ENCODE measurements around the gene PBX1. TPM values are rescaled to one million over a fixed set of nuclear protein-coding genes. Genes with fewer than 3 reads are reported as not detected.

PBX1 gene
- total and polyA plus RNA-seq, 2 of the 4 experiments (the other 2 are of a cell fraction), result 13.9 to 17.9 TPM

DNA sequence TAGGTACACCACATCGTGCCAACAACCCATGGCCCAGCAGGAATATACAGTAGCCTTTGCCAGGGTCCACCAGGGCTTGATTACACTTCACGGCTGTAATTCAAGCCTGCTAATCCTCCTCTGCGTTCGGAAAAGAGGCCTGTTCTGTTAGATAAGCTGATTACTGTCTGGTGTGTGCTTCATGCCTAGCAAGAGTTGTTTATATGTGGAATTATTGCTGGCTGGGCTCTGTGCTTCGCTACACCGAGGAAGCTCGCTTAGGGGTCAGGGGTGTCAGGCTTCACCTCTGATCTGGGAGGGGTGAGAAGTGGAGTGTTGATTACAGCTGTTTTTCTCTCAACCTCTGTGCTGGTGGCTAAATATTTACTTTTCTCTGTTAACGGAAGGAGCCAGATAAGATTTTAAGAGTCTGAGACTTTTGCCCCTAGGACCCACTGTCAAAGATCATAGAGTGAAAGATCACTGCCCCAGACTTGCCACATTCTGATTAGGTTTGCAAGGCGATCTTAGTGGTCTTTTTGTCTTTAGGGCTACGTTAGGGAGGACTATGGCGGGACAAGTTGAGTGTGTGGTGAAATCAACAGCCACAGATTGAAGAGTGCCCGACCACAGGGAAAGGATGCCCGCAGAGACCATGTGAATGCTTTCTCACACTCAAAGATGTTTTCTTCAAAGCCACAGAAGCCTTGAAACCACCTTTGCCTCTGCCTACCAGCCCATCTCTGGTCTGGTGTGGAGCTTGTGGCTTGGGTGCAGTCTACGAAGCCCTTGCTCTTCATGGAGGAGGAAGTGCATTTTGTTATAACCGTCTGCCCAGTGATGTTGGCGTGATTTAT lies 216.1 kb downstream of the PBX1 start:
- peaks cover 21% of the 10 kb centered on the region for H3K9me1 ChIP-seq (ENCODE audit: insufficient read depth, low read length)
- no peak for TF ChIP-seq RFX5 (IDR thresholded peaks at IDR 0.05; ENCODE audit: low read depth, low read length)

More for the DNA sequence above, 216.1 kb downstream of the PBX1 start:
- Histone ChIP-seq H4K5ac (ENCODE audit: low read depth, low read length) (peak overlapping the region; percentile 28), H3K4me3 (ENCODE audit: insufficient read depth, low read depth, low read length) (no peak overlapping the region), H2AFZ (replicated peaks; ENCODE audit: low read length, poor library complexity) (peak overlapping the region; percentile 27), H2AK5ac (ENCODE audit: low read depth, low read length) (peak overlapping the region; percentile 88), H2AK9ac (replicated peaks; ENCODE audit: low read depth, low read length, poor library complexity) (no peak overlapping the region), H2BK20ac (ENCODE audit: low read depth, low read length) (peak overlapping the region; percentile 52; the same call in 1 of the 2 replicates), H2BK120ac (ENCODE audit: low read depth, low read length) (peak overlapping the region; percentile 74; the same call in 1 of the 2 replicates), H3K4ac (ENCODE audit: low read depth, low read length) (peak overlapping the region; percentile 64), H3K4me1 (ENCODE audit: control insufficient read depth, insufficient read depth, low read length) (peaks cover 31% of the 10 kb centered on the region), H3K14ac (replicated peaks; ENCODE audit: low read depth, low read length) (peak overlapping the region; percentile 64), H3K27me3 (ENCODE audit: control insufficient read depth, insufficient read depth, low read length) (no peaks in the 10 kb centered on the region), H3K18ac (ENCODE audit: low read depth, low read length) (peak overlapping the region; percentile 32), H3K9me3 (ENCODE audit: control insufficient read depth, insufficient read depth, low read length) (no peaks in the 10 kb centered on the region), H3K79me1 (ENCODE audit: low read depth in 1 of 2, low read length in 2 of 2) (peaks cover 23 to 41% of the 10 kb centered on the region in 2 experiments), H4K8ac (ENCODE audit: low read depth in 2 of 2, low read length in 2 of 2) (peak overlapping the region; percentile 56 to 91), H2BK15ac (ENCODE audit: low read depth, low read length) (peak overlapping the region; percentile 95), H2BK5ac (ENCODE audit: low read depth, low read length, poor library complexity, severe bottlenecking) (peak overlapping the region; percentile 49), H3K9ac (ENCODE audit: low read depth, low read length) (no peak overlapping the region), H3K23ac (ENCODE audit: low read depth, low read length) (peak overlapping the region; percentile 42), H4K91ac (ENCODE audit: insufficient read depth, low read depth, low read length) (peak overlapping the region; percentile 63; the same call in 1 of the 2 replicates), H4K20me1 (ENCODE audit: insufficient read depth, low read length) (no peaks in the 10 kb centered on the region), H3K27ac (ENCODE audit: insufficient read depth, low read length) (peak overlapping the region; percentile 61), H3K4me2 (ENCODE audit: low read depth, low read length) (peak overlapping the region; percentile 20), H3K36me3 (ENCODE audit: control insufficient read depth, insufficient read depth, low read length) (no peaks in the 10 kb centered on the region), H3K56ac (ENCODE audit: extremely low read depth, insufficient read depth, low read length) (no peak overlapping the region)
- ATAC-seq (ENCODE audit: low read depth), result peak; percentile 5; the same call in 1 of the 2 replicates
- WGBS, 2 experiments (ENCODE audit: extremely low coverage in 2 of 2, insufficient read length in 1 of 2), result 62% methylated on average over 8 of the region's 16 CpGs; no CpG with 5 or more reads in 1 of the 2 experiments
- in situ Hi-C loops (cut with MboI; ENCODE audit: low sequenced_read_pairs), result no loop called here
- dilution Hi-C loops (cut with HindIII; ENCODE audit: low sequenced_read_pairs, unreplicated experiment), result no loop called here
- POLR2A ChIA-PET (ENCODE audit: unreplicated experiment), result interaction anchor here (0.5 kb wide), 1 partner anchor 131 kb away, joined by 4 read pairs; no protein-coding TSS in a partner anchor
- CTCF ChIA-PET, result interaction anchor here (1.6 kb wide), 1 partner anchor 10 kb away, joined by 4 read pairs; no protein-coding TSS in a partner anchor
- intact Hi-C loops (cut with micrococcal nuclease), result loop anchor here (5.0 kb wide), 2 partner anchors 68 to 133 kb away; no protein-coding TSS in a partner anchor
- BruUV-seq (replicated peaks), result no TSS peak
- DNase-seq, result no peak
